Thymus (tissue), 11 donors: Measurements from ENCODE around the gene XAGE1B. TPM values are rescaled to one million over a fixed set of nuclear protein-coding genes. Genes with fewer than 3 reads are reported as not detected.
"Not testable (repeated sequence)": the region's sequence is repeated elsewhere in the genome, so short reads cannot be mapped to it uniquely, and the experiment has no call there.

Source experiments
- DNase-seq, 9 donors: peaks; one replicate each; pipeline ENCODE4 v3.0.0-alpha.2; 2013; ENCODE audit warnings: low spot score in 9 of 9, low read depth in 6 of 9, missing footprints in 1 of 9
- H3K27ac ChIP-seq, 2 donors: one replicate each; pipeline ENCODE4 v1.5.1; 2013; ENCODE audit warnings: control low read depth in 1 of 2, low read depth in 1 of 2, low read length in 1 of 2, mild to moderate bottlenecking in 1 of 2, moderate library complexity in 1 of 2
- H3K27me3 ChIP-seq, 2 donors: one replicate each; pipeline ENCODE4 v1.5.1; 2013; ENCODE audit warnings: low read length in 1 of 2; ENCODE audit not compliant: control insufficient read depth in 2 of 2, insufficient read depth in 1 of 2
- H3K36me3 ChIP-seq, 2 donors: one replicate each; pipeline ENCODE4 v1.5.1; 2013; ENCODE audit warnings: low read length in 1 of 2, mild to moderate bottlenecking in 1 of 2, moderate library complexity in 1 of 2; ENCODE audit not compliant: control insufficient read depth in 2 of 2, insufficient read depth in 2 of 2
- H3K4me1 ChIP-seq, 2 donors: one replicate each; pipeline ENCODE4 v1.5.1; 2013; ENCODE audit warnings: low read length in 2 of 2; ENCODE audit not compliant: control insufficient read depth in 2 of 2, insufficient read depth in 2 of 2
- H3K4me3 ChIP-seq, 2 donors: one replicate each; pipeline ENCODE4 v1.5.1; 2013; ENCODE audit warnings: low read length in 2 of 2, control low read depth in 1 of 2, mild to moderate bottlenecking in 1 of 2
- H3K9me3 ChIP-seq, 2 donors: one replicate each; pipeline ENCODE4 v1.5.1; 2013; ENCODE audit warnings: low read length in 1 of 2, mild to moderate bottlenecking in 1 of 2; ENCODE audit not compliant: control insufficient read depth in 2 of 2, insufficient read depth in 1 of 2
- WGBS: extraction: QIAGEN DNeasy Blood & Tissue Kit; methylation state at CpG from one replicate; pipeline ENCODE4 v1.1.7; 2013; 5-methylcytosine and 5-hydroxymethylcytosine counted together
- polyA plus RNA-seq: library from polyadenylated mRNA; stranded (reverse); fragments of 200-250 nt; gene quantifications from one replicate; pipeline ENCODE4 v1.2.3, GENCODE V29; 2013
- total RNA-seq: library from RNA; stranded (reverse); fragments of 120-200 nt; gene quantifications from one replicate; pipeline ENCODE4 v1.2.4, GENCODE V29; 2013
- donor health status: healthy.

Gene XAGE1B
- total and polyA plus RNA-seq, 2 donors = 0.14 TPM; not detected in 1

DNA sequence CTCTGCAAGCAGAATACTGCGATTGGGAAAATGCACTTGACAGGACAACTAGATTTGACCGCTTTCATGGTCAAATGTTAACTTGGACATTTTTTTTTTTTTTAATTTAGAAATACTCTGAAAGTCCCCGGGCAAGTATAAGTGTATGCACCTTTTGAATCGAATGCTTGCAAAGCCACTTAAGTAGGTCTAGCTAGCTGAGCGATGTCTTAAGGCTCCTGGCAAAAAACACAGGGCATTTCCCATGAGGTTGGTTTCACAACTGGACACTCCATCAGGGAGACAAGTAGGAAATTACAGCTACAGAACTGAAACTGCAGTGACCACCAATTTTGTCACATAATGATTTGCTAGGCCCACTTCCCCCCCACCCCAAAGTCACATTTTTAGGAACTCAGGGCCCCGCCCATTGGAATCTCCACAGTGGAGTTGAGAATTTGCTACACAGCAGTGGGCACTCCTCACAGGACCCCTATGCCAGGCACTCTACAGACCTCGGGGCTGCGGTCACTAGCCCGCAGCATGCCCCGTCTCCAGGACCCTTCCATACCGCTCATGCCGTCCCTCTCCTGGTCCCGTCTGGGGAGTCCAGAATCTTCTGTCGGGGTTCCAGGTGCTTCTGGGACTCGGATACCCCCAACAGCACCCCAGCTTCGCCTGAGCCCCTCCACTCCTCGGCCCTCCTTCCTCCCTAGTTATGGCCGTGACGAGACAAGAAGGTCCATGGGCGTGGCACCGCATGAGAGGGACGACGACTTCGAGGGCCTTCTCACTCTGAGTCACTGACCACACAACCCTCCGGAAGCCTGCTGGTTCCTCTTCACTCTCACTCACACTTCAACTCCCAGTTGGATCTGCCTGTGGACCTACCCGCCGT is 515 bp downstream of the XAGE1B start:
- not testable (repeated sequence) for H3K4me3 ChIP-seq, H3K27me3 ChIP-seq, H3K4me1 ChIP-seq, DNase-seq, H3K27ac ChIP-seq, H3K9me3 ChIP-seq, H3K36me3 ChIP-seq
- WGBS = no CpG with 5 or more reads among the region's 27 CpGs

- not testable (repeated sequence) for DNase-seq, H3K4me3 ChIP-seq, H3K27ac ChIP-seq, H3K36me3 ChIP-seq, H3K9me3 ChIP-seq, H3K4me1 ChIP-seq, H3K27me3 ChIP-seq
- WGBS = no CpG with 5 or more reads among the region's 6 CpGs
Measured at GRCh38 chrX:52511126-52511525, 5.7 kb downstream of the XAGE1B start.

DNA sequence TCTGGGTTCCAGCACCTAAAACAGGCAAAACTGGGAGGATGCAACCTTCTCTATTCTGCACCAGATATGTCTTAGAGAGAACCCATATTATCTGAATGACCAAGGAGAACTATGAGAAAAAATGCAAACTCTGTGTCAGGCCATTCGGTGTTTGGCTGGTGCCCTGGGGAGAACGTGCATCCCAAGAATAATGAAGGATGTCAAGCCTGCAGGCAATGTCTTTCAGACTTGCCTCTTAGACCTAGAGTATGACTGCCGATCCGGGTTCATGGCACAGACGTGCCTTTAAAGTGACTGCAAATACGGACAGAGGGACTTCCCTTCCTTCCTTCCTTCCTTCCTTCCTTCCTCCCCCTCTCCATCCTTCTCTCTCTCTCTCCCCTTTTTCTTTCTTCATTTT is 6.9 kb downstream of the XAGE1B start:
- no peaks in the 10 kb centered on the region for H3K36me3 ChIP-seq
- no peaks in the 10 kb centered on the region for H3K27me3 ChIP-seq
- H3K27ac ChIP-seq = no peak overlapping the region
- H3K4me3 ChIP-seq = no peak overlapping the region
- no peak for DNase-seq
- H3K4me1 ChIP-seq = no peaks in the 10 kb centered on the region
- WGBS = 70% methylated on average over 6 of the region's 6 CpGs
- no peaks in the 10 kb centered on the region for H3K9me3 ChIP-seq

- Histone ChIP-seq H3K36me3 (no peaks in the 10 kb centered on the region), H3K27me3 (no peaks in the 10 kb centered on the region), H3K4me1 (no peaks in the 10 kb centered on the region), H3K4me3 (no peak overlapping the region), H3K9me3 (no peaks in the 10 kb centered on the region), H3K27ac (no peak overlapping the region)
- no peak for DNase-seq
- 94% methylated on average over 3 of the region's 3 CpGs for WGBS
Measured at GRCh38 chrX:52507331-52507730, 9.5 kb downstream of the XAGE1B start.

DNA sequence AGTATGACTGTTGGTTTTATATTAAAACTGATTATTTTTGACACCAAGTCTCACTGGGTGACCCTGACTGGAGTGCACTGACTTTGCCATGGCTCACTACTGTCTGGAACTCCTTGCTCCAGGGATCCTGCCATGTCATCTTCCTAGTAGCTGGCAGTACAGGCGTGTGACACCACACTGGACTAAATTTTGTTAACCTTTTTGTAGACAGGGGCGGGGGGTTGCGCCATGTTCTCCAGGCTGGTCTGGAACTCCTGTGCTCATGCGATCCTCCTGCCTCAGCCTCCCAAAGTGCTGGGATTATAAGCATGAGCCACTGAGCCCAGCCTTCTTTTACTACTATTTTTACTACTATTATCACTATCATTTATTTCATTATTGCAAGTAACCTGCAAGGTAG is 12.3 kb downstream of the XAGE1B start:
- Histone ChIP-seq H3K27me3 (no peaks in the 10 kb centered on the region), H3K9me3 (no peaks in the 10 kb centered on the region), H3K4me3 (no peak overlapping the region), H3K27ac (no peak overlapping the region), H3K4me1 (no peaks in the 10 kb centered on the region), H3K36me3 (no peaks in the 10 kb centered on the region)
- 96% methylated on average over 4 of the region's 4 CpGs for WGBS
- no peak for DNase-seq

GRCh38 chrX:52501362-52501761 is 15.5 kb downstream of the XAGE1B start:
- WGBS = no CpG with 5 or more reads among the region's 6 CpGs
- H3K4me1 ChIP-seq, H3K4me3 ChIP-seq, DNase-seq, H3K36me3 ChIP-seq, H3K27ac ChIP-seq, H3K9me3 ChIP-seq, H3K27me3 ChIP-seq: not testable (repeated sequence)

- not testable (repeated sequence) for H3K27ac ChIP-seq, H3K27me3 ChIP-seq, H3K4me1 ChIP-seq, H3K9me3 ChIP-seq, DNase-seq, H3K4me3 ChIP-seq, H3K36me3 ChIP-seq
- WGBS = no CpG with 5 or more reads among the region's 5 CpGs
Measured at GRCh38 chrX:52496419-52496772, 20.5 kb downstream of the XAGE1B start.

DNA sequence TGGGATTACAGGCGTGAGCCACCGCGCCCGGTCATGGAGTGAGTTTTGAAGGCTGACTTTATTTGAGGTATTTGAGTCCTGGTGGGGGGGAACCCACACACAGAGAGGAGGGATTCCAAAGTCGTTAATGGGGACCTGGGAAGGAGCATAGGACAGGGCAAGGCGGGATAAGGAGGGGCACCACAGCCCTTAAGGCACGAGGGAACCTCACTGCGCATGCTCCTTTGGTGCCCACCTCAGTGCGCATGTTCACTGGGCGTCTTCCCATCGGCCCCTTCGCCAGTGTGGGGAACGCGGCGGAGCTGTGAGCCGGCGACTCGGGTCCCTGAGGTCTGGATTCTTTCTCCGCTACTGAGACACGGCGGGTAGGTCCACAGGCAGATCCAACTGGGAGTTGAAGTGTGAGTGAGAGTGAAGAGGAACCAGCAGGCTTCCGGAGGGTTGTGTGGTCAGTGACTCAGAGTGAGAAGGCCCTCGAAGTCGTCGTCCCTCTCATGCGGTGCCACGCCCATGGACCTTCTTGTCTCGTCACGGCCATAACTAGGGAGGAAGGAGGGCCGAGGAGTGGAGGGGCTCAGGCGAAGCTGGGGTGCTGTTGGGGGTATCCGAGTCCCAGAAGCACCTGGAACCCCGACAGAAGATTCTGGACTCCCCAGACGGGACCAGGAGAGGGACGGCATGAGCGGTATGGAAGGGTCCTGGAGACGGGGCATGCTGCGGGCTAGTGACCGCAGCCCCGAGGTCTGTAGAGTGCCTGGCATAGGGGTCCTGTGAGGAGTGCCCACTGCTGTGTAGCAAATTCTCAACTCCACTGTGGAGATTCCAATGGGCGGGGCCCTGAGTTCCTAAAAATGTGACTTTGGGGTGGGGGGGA is 21.1 kb downstream of the XAGE1B start, which contains the start of gene XAGE1A:
XAGE1A (plus strand) TSS at position 264 of the 874 bp plus-strand sequence. CDS start 1,554 bp downstream, outside the sequence.
- not testable (repeated sequence) for H3K4me3 ChIP-seq, H3K9me3 ChIP-seq, DNase-seq, H3K27me3 ChIP-seq, H3K27ac ChIP-seq, H3K36me3 ChIP-seq, H3K4me1 ChIP-seq
- no CpG with 5 or more reads among the region's 41 CpGs for WGBS

DNA sequence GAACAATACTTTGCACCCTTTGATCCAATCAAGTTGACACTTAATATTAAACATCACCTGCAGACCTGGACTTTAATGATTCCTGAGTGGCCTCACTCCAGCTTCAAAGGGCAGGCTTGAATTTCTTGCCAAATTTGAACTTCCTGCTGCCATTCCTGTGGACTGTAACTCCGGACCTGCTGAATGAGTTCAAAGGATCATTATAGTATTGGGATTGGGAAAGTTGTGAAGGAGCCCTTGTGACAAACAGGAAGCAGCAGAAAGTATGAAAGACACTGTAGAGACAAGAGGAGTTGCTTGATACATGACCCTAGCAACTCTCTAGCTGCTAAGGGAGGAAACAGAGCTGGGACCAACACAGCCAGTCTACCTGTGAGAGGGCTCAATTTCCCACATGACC is 45.6 kb downstream of the XAGE1B start:
- WGBS = 46% methylated on average over 1 of the region's 1 CpG

More for the DNA sequence above, 45.6 kb downstream of the XAGE1B start:
- not testable (repeated sequence) for DNase-seq, H3K4me3 ChIP-seq, H3K4me1 ChIP-seq, H3K27ac ChIP-seq, H3K36me3 ChIP-seq, H3K27me3 ChIP-seq, H3K9me3 ChIP-seq
